Measurements from ENCODE around the gene OPTC.

Gene OPTC

GRCh38 chr1:203536575-203536974 is 42.6 kb downstream of the OPTC start:
- DNase-seq (ENCODE audit: low read depth): no peak

- no peak for DNase-seq (ENCODE audit: low read depth)
Measured at GRCh38 chr1:203536980-203537455, 43.1 kb downstream of the OPTC start.

- no peak for DNase-seq (ENCODE audit: low read depth)
Measured at GRCh38 chr1:203537806-203538464, 44.0 kb downstream of the OPTC start.

- no peak for DNase-seq (ENCODE audit: low read depth)
Measured at GRCh38 chr1:203538726-203539125, 44.8 kb downstream of the OPTC start.

- no peak for DNase-seq (ENCODE audit: low read depth)
Measured at GRCh38 chr1:203539831-203540546, 46.0 kb downstream of the OPTC start.

- DNase-seq (ENCODE audit: low read depth): no peak
Measured at GRCh38 chr1:203544485-203544884, 50.5 kb downstream of the OPTC start.

GRCh38 chr1:203544978-203545816 is 51.2 kb downstream of the OPTC start:
- DNase-seq (ENCODE audit: low read depth): no peak

GRCh38 chr1:203546274-203546673 is 52.3 kb downstream of the OPTC start:
- no peak for DNase-seq (ENCODE audit: low read depth)

GRCh38 chr1:203547147-203547546 is 53.2 kb downstream of the OPTC start:
- no peak for DNase-seq (ENCODE audit: low read depth)

GRCh38 chr1:203547771-203548421 is 53.9 kb downstream of the OPTC start:
- no peak for DNase-seq (ENCODE audit: low read depth)

- no peak for DNase-seq (ENCODE audit: low read depth)
Measured at GRCh38 chr1:203548892-203549291, 54.9 kb downstream of the OPTC start.

- no peak for DNase-seq (ENCODE audit: low read depth)
Measured at GRCh38 chr1:203549309-203549708, 55.4 kb downstream of the OPTC start.

GRCh38 chr1:203550846-203551245 is 56.9 kb downstream of the OPTC start:
- DNase-seq (ENCODE audit: low read depth): no peak

- DNase-seq (ENCODE audit: low read depth): no peak
Measured at GRCh38 chr1:203551550-203551949, 57.6 kb downstream of the OPTC start.

GRCh38 chr1:203553496-203553895 is 59.5 kb downstream of the OPTC start:
- no peak for DNase-seq (ENCODE audit: low read depth)

- no peak for DNase-seq (ENCODE audit: low read depth)
Measured at GRCh38 chr1:203554071-203554470, 60.1 kb downstream of the OPTC start.

- no peak for DNase-seq (ENCODE audit: low read depth)
Measured at GRCh38 chr1:203555076-203555475, 61.1 kb downstream of the OPTC start.

- DNase-seq (ENCODE audit: low read depth): no peak
Measured at GRCh38 chr1:203555511-203556046, 61.6 kb downstream of the OPTC start.

- DNase-seq (ENCODE audit: low read depth): no peak
Measured at GRCh38 chr1:203556047-203556851, 62.3 kb downstream of the OPTC start.

- no peak for DNase-seq (ENCODE audit: low read depth)
Measured at GRCh38 chr1:203557390-203557789, 63.4 kb downstream of the OPTC start.
